H1 (cell line): Measurements from ENCODE around the gene KDF1. TPM values are rescaled to one million over a fixed set of nuclear protein-coding genes. Genes with fewer than 3 reads are reported as not detected.
A peak's percentile ranks its signal among the peaks of the same experiment; 100 is the strongest.

ENCODE experiments used
- BCL11A ChIP-seq, 2 experiments: IDR thresholded peaks; one replicate each; pipeline ENCODE4 v1.6.1; 2011; ENCODE audit warnings: low read depth in 2 of 2, low read length in 2 of 2, mild to moderate bottlenecking in 2 of 2
- CTBP2 ChIP-seq: IDR thresholded peaks from 2 replicates; pipeline ENCODE4 v1.7.0; 2011; ENCODE audit warnings: borderline replicate concordance, mild to moderate bottlenecking, moderate library complexity, mixed read lengths, low read length; ENCODE audit not compliant: insufficient read depth, insufficient read length
- EZH2 ChIP-seq: fragments of 200-600 bp; sonication (generic); IDR thresholded peaks from 2 replicates; pipeline ENCODE4 v1.7.1; 2012; ENCODE audit warnings: low read depth, mild to moderate bottlenecking, moderate library complexity, low read length, inconsistent platforms; ENCODE audit not compliant: severe bottlenecking
- FOSL1 ChIP-seq: IDR thresholded peaks from 2 replicates; pipeline ENCODE4 v1.6.1; 2011; ENCODE audit warnings: mild to moderate bottlenecking, low read depth, low read length, moderate library complexity; ENCODE audit not compliant: insufficient read depth
- HDAC2 ChIP-seq, 2 experiments: fragments of 300-600 bp in 1 of 2; sonication (generic) in 1 of 2; IDR thresholded peaks; 2 replicates each; pipeline ENCODE4 v1.6.1; 2011 to 2012; ENCODE audit warnings: low read depth in 2 of 2, low read length in 2 of 2, mild to moderate bottlenecking in 2 of 2, moderate library complexity in 2 of 2, borderline replicate concordance in 1 of 2, inconsistent platforms in 1 of 2
- JUN ChIP-seq: IDR thresholded peaks from 2 replicates; pipeline ENCODE4 v1.6.1; 2011; ENCODE audit warnings: low read depth, mild to moderate bottlenecking, improper control_type of control experiment, low read length
- KDM1A ChIP-seq: fragments of 200-600, 300-600 bp; sonication (generic); IDR thresholded peaks from 2 replicates; pipeline ENCODE4 v1.7.1; 2016; ENCODE audit warnings: mild to moderate bottlenecking, low read length, borderline replicate concordance
- RBBP5 ChIP-seq: IDR thresholded peaks from 2 replicates; pipeline ENCODE4 v1.7.1; 2012; ENCODE audit warnings: low read depth, mild to moderate bottlenecking, inconsistent platforms, low read length, moderate library complexity, borderline replicate concordance
- SAP30 ChIP-seq: fragments of 300-600 bp; sonication (generic); IDR thresholded peaks from 2 replicates; pipeline ENCODE4 v1.7.1; 2012; ENCODE audit warnings: low read length, moderate library complexity, mild to moderate bottlenecking, inconsistent platforms; ENCODE audit not compliant: insufficient read depth, insufficient replicate concordance
- SP2 ChIP-seq: IDR thresholded peaks from 2 replicates; pipeline ENCODE4 v1.6.1; 2012; ENCODE audit warnings: mild to moderate bottlenecking, low read length, inconsistent platforms
- TAF1 ChIP-seq: IDR thresholded peaks from 2 replicates; pipeline ENCODE4 v1.6.1; 2011; ENCODE audit warnings: mild to moderate bottlenecking, low read depth, low read length
- TBP ChIP-seq: IDR thresholded peaks from 2 replicates; pipeline ENCODE4 v1.6.1; 2011; ENCODE audit warnings: low read depth, low read length, improper control_type of control experiment
- TCF12 ChIP-seq: IDR thresholded peaks from 2 replicates; pipeline ENCODE4 v1.6.1; 2011; ENCODE audit warnings: low read depth, mild to moderate bottlenecking, low read length
- polyA plus RNA-seq, 7 experiments: library from polyadenylated mRNA; depleted of rRNA in 3 of 7; stranded (reverse) in 5 of 7; unstranded in 2 of 7; fragments of >200 nt in 5 of 7; fragments of 200-250 nt in 2 of 7; gene quantifications; 1 replicate in 5 of 7; 2 replicates in 1 of 7; 4 replicates in 1 of 7; pipeline versions ENCODE4 v1.2.1 to v1.2.3, GENCODE V29; 2011 to 2013; ENCODE audit warnings: missing spikeins in 2 of 7, mixed read lengths in 2 of 7
- total RNA-seq: library from RNA; stranded (reverse); fragmentation: NEBNext Ultra II Directional; extraction: Animal tissue kit (Norgen Biotek cat#: 25700); gene quantifications from 2 replicates; pipeline ENCODE4 v1.2.1, GENCODE V29; 2021
- TF ChIP-seq, protein P1 (sequence below): IDR thresholded peaks from 2 replicates; pipeline ENCODE4 v1.6.1; 2012; ENCODE audit warnings: inconsistent platforms
- TF ChIP-seq, protein P2 (sequence below): IDR thresholded peaks from 2 replicates; pipeline ENCODE4 v1.6.1; 2011; ENCODE audit warnings: low read depth, mild to moderate bottlenecking, low read length; ENCODE audit not compliant: insufficient read depth
- TF ChIP-seq, protein P3 (sequence below): IDR thresholded peaks from 2 replicates; pipeline ENCODE4 v1.6.1; 2012; ENCODE audit warnings: low read length, inconsistent platforms

KDF1 gene
- total and polyA plus RNA-seq, 2 of the 8 experiments (the other 6 are each of a cell fraction or from before 2014, with no cell fraction given) = 16.9 to 37.5 TPM

DNA sequence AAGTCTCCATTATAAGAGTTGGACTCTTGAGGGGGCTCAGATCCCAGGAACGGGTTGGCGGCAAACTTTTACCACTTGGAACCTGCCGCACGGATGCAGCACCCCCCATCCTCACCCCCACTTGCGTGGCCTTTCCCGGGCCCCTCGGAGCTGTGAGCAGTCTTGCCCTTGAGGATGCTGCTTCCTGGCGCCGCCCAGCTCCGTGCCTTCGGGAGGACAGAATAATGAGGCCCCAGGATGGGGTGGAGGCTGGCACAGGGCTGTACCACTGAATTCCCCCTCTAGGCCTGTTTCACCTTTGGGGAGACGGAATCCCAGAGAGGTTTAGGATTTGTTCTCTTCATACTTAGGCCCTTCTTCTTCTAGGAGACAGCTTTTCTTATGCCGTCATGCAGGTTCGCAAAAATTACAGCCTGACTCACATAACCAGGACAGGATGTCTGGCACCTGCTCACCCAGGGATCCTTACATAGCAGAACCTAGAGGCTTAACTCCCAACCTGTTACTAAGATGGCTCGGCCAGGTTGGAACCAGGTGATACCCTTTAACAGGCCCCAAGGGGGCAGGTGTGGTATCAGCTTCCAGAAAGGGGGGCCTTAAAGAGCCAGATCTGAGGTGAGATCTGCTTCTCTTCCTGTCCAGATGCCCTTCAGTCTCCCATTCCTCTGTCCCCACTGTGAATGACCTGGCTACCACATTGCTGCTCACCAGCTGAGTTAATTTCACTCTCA, 34.7 kb upstream of the KDF1 start (continued):
- TF ChIP-seq EZH2 (no peak), TCF12 (no peak), FOSL1 (no peak), CTBP2 (no peak), BCL11A (IDR thresholded peaks at IDR 0.05; ENCODE audit: low read depth in 2 of 2, low read length in 2 of 2) (no peak), SAP30 (no peak), KDM1A (no peak), TBP (peak; percentile 53; the same call in 1 of the 2 replicates), TAF1 (peak; percentile 53; the same call in 1 of the 2 replicates), HDAC2 (IDR thresholded peaks at IDR 0.05; ENCODE audit: borderline replicate concordance in 1 of 2, low read depth in 2 of 2, low read length in 2 of 2) (no peak), JUN (no peak), RBBP5 (no peak), SP2 (no peak)
- TF ChIP-seq, protein P1, sequence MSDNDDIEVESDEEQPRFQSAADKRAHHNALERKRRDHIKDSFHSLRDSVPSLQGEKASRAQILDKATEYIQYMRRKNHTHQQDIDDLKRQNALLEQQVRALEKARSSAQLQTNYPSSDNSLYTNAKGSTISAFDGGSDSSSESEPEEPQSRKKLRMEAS = no peak
- TF ChIP-seq, protein P2, sequence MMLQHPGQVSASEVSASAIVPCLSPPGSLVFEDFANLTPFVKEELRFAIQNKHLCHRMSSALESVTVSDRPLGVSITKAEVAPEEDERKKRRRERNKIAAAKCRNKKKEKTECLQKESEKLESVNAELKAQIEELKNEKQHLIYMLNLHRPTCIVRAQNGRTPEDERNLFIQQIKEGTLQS = no peak
- TF ChIP-seq, protein P3, sequence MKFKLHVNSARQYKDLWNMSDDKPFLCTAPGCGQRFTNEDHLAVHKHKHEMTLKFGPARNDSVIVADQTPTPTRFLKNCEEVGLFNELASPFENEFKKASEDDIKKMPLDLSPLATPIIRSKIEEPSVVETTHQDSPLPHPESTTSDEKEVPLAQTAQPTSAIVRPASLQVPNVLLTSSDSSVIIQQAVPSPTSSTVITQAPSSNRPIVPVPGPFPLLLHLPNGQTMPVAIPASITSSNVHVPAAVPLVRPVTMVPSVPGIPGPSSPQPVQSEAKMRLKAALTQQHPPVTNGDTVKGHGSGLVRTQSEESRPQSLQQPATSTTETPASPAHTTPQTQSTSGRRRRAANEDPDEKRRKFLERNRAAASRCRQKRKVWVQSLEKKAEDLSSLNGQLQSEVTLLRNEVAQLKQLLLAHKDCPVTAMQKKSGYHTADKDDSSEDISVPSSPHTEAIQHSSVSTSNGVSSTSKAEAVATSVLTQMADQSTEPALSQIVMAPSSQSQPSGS = no peak
